HG02852 (cell line): ENCODE measurements around the gene POLR2A.
"Not testable (repeated sequence)": the region's sequence is repeated elsewhere in the genome, so short reads cannot be mapped to it uniquely, and the experiment has no call there.

Experiments
- ATAC-seq: cut with Tn5 transposase; IDR thresholded peaks from one replicate; pipeline ENCODE4 v1.9.1; 2021; ENCODE audit warnings: mild to moderate bottlenecking, moderate library complexity; ENCODE audit not compliant: unreplicated experiment

Gene POLR2A

GRCh38 chr17:7460850-7461660, 23.1 kb upstream of the POLR2A start:
- no peak for ATAC-seq

GRCh38 chr17:7462474-7463371, 21.4 kb upstream of the POLR2A start:
- ATAC-seq = no peak

GRCh38 chr17:7463372-7463846, 20.8 kb upstream of the POLR2A start:
- no peak for ATAC-seq

GRCh38 chr17:7464081-7464480, 20.1 kb upstream of the POLR2A start:
- no peak for ATAC-seq

- ATAC-seq = no peak
Observed at GRCh38 chr17:7465597-7466275, 18.4 kb upstream of the POLR2A start.

- ATAC-seq = no peak
Observed at GRCh38 chr17:7466318-7466638, 17.9 kb upstream of the POLR2A start.

- no peak for ATAC-seq
Observed at GRCh38 chr17:7466639-7467341, 17.4 kb upstream of the POLR2A start.

GRCh38 chr17:7467498-7467897, 16.7 kb upstream of the POLR2A start:
- no peak for ATAC-seq

GRCh38 chr17:7468290-7468689, 15.9 kb upstream of the POLR2A start:
- ATAC-seq = no peak

GRCh38 chr17:7468804-7469389, 15.3 kb upstream of the POLR2A start:
- no peak for ATAC-seq

GRCh38 chr17:7469843-7470242, 14.3 kb upstream of the POLR2A start:
- ATAC-seq = not testable (repeated sequence)

GRCh38 chr17:7470457-7470973, 13.7 kb upstream of the POLR2A start:
- ATAC-seq = not testable (repeated sequence)

- ATAC-seq = no peak
Observed at GRCh38 chr17:7471729-7472128, 12.4 kb upstream of the POLR2A start.

GRCh38 chr17:7474767-7475166, 9.4 kb upstream of the POLR2A start:
- not testable (repeated sequence) for ATAC-seq

- no peak for ATAC-seq
Observed at GRCh38 chr17:7475764-7476422, 8.3 kb upstream of the POLR2A start.

GRCh38 chr17:7476494-7476893, 7.7 kb upstream of the POLR2A start:
- no peak for ATAC-seq

- no peak for ATAC-seq
Observed at GRCh38 chr17:7476951-7477350, 7.2 kb upstream of the POLR2A start.

GRCh38 chr17:7477392-7478275, 6.5 kb upstream of the POLR2A start:
- ATAC-seq = no peak
